EH (cell line): ENCODE results near the gene SMAP1.
A peak's percentile ranks its signal among the peaks of the same experiment; 100 is the strongest.
"Not testable (repeated sequence)": the region's sequence is repeated elsewhere in the genome, so short reads cannot be mapped to it uniquely, and the experiment has no call there.

Experiments
- DNase-seq: peaks from one replicate; pipeline ENCODE4 v3.0.0-alpha.2; 2015; ENCODE audit warnings: low read depth

SMAP1 gene

DNA sequence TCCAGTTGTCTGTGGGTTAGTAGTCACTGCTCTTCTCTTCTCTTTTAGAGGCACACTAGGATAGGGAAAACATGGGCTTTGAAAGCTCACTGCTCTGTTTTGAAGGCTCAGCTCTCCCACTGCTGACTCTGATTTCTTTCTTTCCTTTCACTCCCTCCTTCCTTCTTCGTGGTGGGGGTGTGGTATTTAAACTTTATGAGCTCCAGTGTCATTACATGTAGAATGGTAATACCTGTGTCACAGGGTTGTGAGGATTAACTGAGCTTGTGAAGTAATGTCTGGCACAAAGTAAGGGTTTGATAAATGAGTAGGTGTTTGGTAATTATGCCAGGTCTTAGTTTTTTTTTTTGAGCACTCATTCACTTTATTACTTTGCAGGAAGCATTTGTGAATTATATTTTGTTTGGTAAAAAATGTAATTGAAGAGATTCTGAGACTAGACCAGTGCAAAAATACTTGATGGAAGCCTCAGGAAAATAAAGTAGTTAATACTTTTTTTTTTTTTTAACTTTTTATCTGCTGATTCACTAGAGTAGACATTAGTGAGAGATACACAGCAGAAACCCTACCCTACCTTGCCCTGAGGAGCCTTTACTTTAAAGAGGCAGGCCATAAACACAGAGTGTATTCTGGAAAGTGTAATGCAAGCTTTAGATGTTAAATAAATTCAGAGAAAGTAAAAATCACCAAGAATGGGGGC is 17.3 kb downstream of the SMAP1 start:
- no peak for DNase-seq

DNA sequence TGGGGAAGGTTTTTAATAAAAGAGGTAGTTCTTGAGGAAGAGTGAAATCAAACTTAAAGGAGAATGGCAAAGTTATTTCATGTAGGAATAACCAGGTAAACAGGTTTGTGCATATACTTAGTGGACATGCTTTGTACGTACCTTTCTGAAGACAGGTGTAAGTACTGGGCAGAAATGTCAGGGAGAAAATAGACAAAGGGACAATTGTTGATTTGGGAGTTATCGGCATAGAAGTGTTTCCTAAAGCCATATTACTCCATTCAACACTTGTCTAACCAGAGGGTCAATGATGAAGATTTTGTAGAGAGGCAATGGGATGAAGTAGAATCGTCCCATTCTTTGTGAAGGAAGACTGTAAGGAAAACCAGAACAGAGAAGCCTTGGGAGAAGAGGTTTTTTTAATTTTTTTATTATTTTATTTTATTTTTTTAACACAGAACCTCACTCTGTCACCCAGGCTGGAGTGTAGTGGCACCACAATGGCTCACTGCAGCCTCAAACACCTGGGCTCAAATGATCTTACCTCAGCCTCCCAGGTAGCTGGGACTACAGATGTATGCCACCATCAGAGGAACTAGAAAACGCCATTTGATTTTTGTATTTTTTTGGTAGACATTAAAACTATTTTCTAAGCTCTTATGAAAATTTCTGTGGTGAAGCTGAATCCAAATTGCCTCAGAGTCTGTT is 18.0 kb downstream of the SMAP1 start:
- no peak for DNase-seq

DNA sequence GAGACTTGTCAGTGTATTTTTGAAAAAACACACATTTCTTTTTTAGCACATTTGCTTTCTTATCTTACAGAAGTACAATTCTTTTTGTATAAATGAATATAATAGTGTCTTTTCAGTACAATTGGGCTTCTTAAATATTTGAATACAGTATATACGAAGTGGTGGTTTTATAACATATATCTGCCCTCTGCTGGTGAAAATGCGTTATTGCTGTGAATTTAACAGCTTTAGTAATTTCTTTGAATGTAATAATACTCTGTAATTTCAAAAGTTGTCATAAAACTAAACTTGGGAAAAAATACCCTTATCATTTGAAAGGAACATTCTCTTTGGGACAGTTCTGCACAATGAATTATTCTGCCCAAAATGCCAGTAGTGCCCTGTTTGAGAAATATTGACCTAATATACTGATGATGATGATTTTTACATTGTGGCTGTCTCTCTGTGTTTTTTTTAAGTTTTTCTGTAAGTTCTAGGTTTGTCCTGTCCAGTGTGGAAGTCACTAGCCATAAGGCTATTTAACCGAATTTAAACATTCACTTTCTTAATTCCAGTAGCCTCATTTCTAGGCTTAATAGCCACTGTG is 19.0 kb downstream of the SMAP1 start:
- DNase-seq: peak; percentile 53

DNA sequence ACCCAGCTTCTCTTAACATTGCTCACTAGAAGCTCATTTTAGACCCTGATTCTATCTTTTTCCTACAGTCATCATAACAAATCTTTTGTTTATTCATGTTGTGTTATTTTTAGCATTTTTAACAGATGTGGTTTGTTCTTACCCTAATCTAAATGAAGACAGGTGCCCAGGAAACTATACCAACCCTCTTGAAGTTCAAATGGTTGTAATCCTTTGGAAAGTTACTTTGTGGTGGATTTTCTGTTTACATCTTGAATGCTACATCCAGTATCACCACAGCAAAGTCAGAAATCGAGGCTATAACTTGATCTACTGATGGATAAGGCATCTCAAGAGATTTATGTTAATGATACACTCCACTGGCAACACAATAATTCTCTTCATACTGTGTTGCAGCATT is 26.2 kb downstream of the SMAP1 start:
- no peak for DNase-seq

DNA sequence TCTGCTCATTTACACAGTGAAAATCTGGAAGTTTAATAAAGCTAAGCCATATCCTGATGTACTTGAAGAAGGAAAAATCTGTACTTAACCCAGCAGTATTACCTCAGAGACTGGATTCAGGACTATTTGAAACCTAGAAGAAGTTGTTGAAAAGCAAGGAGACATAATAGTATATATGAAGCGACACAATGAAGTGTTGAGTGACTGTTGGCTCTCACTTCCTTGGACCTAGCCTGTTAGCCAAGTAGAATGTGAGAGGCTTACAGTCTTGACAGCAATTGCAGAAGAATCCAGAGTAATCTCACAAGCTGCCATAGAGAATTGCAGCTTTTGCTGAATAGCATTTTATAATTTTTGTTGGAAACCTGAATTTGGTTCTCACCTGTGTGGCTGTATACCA is 26.7 kb downstream of the SMAP1 start:
- DNase-seq: no peak

DNA sequence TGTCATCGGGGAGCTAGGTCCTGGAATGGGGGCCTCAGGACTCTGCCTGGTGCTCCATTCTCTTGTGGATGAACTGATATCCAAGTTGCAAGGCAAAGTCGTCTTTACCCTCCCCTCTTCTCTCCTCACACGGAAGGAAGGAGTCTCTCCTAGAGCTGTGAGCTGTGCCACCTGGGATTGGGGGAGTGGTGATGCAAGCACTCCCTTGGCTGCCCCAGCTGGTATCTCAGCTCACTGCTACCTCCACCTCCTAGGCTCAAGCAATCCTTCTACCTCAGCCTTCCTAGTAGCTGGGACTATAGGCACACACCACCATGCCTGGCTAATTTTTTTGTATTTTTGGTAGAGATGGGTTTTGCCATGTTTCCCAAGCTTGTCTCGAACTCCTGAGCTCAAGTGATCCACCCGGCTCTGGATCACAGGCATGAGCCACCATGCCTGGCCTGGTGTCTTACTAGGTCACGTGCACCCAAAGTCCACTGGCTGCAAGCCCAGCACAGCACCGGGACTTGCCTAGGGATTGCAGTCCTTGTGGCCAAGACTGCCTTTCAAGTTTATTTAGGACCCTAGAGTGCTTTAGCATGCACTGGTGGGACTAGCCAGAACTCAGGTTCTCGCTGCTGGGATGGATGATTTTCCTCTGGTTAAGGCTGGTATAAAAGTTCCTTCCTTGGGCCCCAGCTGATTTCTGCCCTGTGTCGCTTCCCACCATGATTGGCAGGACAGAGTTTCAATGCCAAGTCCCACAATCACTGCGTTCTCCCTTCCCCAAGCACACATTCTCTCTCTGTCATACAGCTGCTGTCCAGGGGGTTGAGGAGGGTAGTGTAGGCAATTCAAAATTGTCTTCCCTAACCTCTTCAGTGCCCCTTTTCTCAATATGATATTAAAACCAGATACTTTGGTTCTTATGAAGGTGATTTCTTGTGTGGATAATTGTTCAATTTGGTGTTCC is 33.5 kb downstream of the SMAP1 start:
- no peak for DNase-seq

DNA sequence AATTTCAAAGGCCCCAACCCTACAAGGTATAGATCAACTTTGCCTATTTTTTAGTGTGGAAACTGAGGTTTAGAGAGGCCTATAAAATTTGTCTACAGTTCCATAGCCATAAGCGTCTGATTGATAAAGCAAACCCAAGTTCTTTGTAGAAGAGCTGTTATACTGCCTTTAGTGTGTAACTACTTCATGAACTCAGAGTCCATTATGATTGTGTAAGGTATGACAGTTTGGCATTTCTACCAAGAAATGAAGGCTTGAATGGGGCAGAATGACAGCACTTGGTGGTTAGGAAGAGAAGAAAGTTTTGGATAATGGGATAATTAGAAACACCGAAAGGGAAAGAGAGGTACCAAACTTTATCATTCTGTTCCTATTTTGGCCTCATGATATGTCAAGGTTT is 38.1 kb downstream of the SMAP1 start:
- no peak for DNase-seq

DNA sequence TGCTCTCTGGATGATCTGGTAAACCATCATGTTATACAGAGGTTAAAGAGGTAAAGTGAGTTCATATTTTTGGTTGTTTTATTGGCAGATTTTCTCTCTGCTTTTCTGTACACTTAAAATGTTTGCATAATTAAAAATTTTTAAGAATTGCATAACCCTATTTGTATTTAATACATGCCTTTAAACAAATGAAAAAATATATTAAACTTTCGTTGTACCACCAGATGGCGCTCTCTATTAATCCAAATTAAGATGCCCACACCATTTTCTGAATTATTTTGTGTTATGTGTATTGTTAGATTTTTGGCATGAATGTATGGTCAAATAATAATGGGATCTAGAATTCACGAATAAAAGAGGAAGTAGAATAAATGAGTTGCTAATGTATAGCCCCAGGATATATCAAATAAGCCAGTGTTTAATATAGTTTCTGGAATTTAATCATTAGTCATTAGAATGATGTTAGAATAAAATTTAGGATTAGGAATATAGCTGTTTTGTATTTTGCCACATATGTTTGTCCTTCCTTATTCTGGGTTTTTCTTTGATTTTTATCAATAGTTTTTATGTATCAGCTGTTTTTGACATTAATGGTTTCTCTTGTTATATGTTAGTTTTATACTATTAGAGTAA is 38.9 kb downstream of the SMAP1 start:
- peak; percentile 44 for DNase-seq

DNA sequence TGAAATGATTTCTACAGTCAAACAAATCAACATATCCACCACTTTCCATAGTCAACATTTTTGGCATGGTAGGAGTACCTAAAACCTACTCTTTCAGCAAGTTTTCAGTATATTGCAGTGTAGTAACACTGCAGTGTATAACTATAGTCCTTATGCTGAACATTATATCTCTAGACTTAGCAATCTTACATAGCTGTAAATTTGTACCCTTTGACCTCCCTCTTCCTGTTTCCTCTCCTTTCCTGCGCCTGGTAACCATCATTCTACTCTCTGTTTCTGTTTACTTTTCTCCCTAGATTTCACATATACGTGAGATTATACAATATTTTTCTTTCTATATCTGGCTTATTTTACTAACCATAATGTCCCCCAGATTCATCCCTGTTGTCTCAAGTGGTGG is 40.2 kb downstream of the SMAP1 start:
- DNase-seq: no peak

DNA sequence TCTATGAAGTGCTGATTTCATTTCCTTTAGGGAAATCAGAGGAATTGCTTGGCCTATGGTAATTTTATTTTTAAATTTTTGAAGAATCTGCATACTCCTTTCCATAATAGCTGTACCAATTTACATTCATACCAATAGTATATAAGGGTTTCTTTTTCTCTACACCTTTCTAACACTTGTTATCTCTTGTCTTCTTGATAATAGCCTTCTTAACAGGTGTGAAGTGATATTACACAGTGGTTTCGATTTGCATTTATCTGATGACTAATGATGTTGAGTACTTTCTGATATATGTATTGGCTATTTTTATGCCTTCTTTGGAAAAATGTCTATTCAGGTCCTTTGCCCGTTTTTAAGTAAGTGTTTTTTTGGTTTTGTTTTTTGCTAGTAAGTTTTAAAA is 40.8 kb downstream of the SMAP1 start:
- DNase-seq: no peak

DNA sequence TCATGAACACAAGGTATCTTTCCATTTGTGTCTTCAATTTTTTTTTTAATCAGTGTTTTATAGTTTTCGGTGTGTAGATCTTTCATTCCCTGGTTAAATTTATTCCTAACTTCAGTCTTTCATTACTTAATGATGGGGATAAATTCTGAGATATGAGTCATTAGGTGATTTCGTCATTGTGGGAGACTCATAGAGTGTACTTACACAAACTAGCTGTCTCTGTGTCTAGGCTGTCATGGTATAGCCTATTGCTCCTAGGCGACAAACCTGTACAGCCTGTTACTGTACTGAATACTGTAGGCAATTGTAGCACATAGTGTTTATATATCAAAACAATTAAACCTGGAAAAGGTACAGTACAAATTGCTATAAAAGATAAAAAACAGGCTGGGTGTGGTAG is 42.1 kb downstream of the SMAP1 start:
- peak; percentile 73 for DNase-seq

DNA sequence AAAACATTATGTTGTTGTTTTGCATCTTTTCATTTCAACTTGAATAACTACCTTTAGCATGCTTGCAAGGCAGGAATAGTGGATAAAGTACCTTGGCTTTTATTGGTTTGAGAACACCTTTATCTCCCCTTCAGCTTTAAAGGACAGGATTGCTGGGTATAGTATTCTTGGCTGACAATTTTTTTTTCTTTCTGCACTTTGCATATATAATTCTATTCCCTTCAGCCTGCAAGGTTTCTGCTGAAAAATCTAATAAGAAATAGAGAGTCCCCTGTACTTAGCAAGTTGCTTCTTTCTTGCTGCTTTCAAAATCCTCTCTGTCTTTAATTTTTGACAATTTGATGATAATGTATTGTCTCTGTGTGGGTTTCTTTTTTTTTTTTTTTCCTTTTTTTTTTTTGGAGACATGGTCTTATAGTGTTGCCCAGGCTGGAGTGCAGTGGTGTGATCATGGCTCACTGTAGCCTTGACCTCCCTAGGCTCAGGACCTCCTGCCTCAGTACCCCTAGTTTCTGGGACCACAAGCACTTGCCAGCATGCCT is 47.1 kb downstream of the SMAP1 start:
- no peak for DNase-seq

DNA sequence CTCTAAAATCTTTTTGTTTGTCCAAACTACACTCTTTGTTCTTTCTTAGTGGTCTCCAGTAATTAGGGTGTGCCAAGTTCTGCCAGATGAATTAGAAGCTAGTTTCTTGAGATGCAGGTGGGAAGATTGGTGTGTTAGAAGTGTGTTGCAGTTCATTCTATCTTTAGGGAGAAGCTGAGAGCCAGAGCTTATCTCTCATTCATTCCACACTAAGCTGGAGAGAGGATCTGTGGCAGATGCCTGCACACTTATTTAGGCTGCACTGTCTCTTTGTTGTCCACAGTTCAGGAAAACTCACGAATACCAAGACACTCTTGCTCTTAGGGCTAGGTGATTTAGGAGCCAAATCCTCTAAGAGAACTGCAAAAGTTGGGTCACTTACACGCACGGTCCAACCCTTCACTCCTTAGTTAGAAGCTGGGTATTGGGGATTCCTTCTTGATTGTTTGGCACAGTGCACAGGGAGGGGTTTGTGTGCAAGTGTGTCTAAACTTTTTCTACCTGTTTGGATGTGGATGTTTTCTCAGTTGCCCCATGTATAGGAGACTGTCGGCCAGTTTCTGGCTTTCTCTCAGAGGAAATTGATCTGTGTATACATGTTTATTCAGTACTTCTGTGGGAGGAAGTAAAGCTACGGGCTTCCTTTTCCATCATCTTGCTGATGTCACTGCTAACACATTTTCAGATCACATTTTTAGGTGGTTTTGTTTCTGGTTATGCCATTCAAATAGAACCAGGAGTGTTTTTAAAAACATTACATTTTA is 49.5 kb downstream of the SMAP1 start:
- DNase-seq: no peak

DNA sequence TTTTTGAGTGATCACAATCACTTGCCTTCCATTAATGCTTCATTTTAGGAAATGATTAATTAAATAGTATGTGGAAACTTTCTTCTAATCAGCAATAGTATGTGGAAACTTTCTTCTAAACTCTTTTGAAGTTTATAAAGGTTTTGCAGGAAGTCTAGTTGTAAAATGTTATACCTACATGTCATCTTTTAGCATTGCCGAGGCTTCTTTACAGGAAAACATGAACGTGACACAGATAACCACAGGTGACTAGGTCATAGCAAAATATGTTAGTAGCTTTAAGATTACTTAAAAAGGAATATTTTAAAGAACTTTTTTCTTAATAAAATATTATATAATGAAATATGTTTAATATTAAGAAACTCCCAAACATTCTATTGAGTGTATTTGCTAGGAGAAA is 56.8 kb downstream of the SMAP1 start:
- no peak for DNase-seq

DNA sequence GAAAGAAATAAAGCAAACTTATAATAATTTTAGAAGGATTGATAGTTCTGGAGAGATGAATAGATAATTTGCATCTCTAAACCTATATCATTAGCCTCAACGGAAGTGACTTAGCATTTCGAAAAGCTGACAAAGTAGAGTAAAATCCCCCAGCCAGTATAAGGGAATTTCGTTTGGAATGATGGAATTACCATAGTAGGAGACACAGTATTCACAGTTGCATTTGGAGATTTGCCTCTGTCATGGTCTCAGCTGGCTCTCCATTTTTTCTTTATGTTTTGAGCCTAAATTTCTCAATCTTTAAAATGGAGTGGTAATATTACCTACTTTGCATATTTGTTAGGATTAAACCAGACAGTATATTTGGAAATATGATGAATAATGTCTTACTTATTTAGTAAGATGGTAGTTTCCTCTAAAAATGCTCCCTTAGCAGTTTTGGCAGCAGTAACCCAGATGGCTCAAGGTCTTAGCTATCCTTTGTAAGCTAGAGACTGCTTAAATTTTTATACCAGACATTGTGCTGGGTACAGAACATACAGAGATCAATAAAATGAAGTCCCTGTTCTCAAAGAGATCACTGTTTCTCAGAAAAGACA is 58.2 kb downstream of the SMAP1 start:
- DNase-seq: peak; percentile 24

DNA sequence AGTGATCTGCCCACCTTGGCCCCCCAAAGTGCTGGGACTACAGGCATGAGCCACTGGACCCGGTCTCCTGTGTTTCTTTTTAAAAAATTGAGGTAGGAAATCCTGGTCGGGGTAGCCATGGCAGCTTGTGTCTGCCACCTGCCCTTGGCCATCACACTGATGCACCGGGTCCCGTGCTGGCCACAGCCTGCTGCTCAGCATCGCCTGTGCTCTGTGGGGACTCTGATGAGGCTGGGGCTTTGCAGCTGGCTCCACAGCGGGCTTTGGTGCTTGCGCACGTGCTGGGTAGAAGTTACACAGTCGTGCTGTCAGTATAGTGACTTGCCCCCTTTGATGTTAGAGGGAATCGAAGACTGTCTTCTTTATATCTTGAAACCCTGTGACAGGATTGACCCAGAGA is 66.7 kb downstream of the SMAP1 start:
- no peak for DNase-seq

DNA sequence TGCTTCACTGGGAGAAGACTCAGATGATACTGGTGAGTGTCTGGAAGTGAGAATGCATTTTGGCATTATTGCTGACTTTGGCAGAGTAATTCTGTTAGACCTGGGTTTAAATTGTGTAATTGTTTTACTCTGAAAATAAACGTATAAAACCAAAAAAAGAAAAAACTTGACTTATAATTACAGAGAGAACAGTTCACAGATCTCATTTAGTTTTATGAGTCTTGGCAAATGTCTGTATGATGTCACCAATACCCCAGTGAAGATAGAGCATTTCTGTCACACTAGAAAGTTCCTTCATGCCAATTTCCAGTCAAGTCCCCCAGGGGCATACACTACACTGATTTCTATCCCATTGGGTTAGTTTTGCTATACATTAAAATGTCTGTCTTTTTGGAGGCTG is 67.3 kb downstream of the SMAP1 start:
- DNase-seq: peak; percentile 11

DNA sequence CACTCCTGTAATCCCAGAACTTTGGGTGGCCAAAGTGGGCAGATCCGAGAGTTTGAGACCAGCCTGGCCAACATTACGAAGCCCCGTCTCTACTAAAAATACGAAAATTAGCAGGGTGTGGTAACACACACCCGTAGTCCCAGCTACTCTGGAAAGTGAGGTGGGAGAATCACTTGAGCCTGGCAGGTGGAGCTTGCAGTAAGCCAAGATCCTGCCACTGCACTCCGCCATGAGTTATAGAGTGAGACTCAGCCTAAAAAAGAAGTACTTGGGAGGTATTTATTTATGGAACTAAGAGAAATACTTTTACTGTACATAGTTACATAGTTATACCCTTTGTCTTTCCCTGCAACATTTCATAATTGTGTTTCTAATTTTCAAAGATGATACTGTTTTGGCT is 67.8 kb downstream of the SMAP1 start:
- DNase-seq: no peak

DNA sequence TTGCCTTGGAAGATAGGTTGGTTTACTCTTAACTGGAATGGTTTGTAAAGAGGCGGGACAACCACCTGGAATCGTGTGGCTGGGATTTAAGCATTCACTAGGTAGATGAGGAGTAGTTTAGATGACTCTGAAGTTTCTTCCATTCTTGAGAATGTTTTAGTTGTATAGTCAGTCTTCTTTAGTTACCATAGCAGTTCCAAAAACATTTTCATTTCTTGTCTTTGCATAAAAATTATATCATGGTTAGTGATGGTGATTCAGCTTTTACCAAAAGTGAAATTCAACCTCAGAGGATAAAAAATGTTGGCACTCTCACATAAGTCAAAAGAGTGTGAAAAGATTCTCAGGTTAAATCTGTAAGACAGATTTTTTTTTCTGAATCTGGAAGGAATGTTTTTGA is 70.3 kb downstream of the SMAP1 start:
- DNase-seq: peak; percentile 3

DNA sequence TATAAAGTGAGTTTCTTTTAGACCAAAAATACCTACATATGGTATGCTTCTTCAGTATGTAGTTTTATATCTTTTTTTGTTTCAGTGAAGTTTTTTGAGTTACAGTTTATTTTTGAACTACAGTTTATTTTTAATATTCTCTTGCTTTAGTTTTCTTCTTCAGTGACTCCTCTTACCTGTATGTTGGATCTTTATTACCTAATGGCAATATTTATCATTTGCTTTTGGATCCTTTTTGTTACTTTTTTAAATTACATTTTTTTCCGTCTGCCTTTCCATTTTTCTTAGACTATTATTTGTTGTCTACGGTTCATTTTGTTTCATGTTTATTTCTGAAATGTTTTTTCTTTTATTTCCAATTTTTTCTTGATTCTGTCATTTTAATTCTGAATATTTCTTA is 71.9 kb downstream of the SMAP1 start:
- DNase-seq: no peak

DNA sequence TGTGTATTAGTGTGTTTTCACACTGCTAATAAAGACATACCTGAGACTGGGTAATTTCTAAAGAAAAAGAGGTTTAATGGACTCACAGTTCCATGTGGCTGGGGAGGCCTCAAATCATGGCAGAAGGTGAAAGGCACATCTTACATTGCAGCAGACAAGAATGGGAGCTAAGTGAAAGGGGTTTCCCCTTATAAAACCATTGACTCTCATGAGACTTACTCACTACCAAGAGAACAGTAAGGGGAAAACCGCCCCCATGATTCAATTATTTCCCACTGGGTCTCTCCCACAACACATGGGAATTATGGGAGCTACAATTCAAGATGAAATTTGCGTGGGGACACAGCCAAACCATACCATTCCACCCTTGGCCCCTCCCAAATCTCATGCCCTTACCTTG is 73.1 kb downstream of the SMAP1 start:
- not testable (repeated sequence) for DNase-seq
